Lung (tissue), 13 donors: Measurements from ENCODE around the gene DENR. TPM values are rescaled to one million over a fixed set of nuclear protein-coding genes. Genes with fewer than 3 reads are reported as not detected.

Experiments used
- ATAC-seq: fragments of 200-7000 bp; cut with Tn5 transposase; one replicate; pipeline ENCODE4 v1.9.1; 2020; ENCODE audit warnings: moderate number of reproducible peaks; ENCODE audit not compliant: insufficient read depth, low FRiP score
- DNase-seq, 3 donors: peaks; one replicate each; pipeline ENCODE4 v3.0.0-alpha.2; 2013 to 2017
- H3K27ac ChIP-seq, 2 donors: one replicate each; pipeline ENCODE4 v1.5.1; 2013; ENCODE audit warnings: mild to moderate bottlenecking in 2 of 2, moderate library complexity in 2 of 2, control low read depth in 1 of 2, inconsistent platforms in 1 of 2, low read depth in 1 of 2, low read length in 1 of 2
- H3K27me3 ChIP-seq, 3 donors: one replicate each; pipeline ENCODE4 v1.5.1; 2013; ENCODE audit warnings: low read length in 2 of 3; ENCODE audit not compliant: control insufficient read depth in 3 of 3, insufficient read depth in 3 of 3
- H3K36me3 ChIP-seq, 4 donors: one replicate each; pipeline ENCODE4 v1.5.1; 2013; ENCODE audit warnings: low read length in 4 of 4, mild to moderate bottlenecking in 1 of 4, moderate library complexity in 1 of 4; ENCODE audit not compliant: control insufficient read depth in 4 of 4, insufficient read depth in 4 of 4
- H3K4me1 ChIP-seq, 5 donors: one replicate each; pipeline ENCODE4 v1.5.1; 2013; ENCODE audit warnings: low read length in 5 of 5, mild to moderate bottlenecking in 2 of 5, moderate library complexity in 1 of 5; ENCODE audit not compliant: control insufficient read depth in 5 of 5, insufficient read depth in 5 of 5
- H3K4me3 ChIP-seq: one replicate; pipeline ENCODE4 v1.5.1; 2013; ENCODE audit warnings: mild to moderate bottlenecking, control low read depth, moderate library complexity
- H3K9ac ChIP-seq, 2 donors: one replicate each; pipeline ENCODE4 v1.5.1; 2013; ENCODE audit warnings: low read length in 2 of 2, control low read depth in 1 of 2; ENCODE audit not compliant: insufficient read depth in 1 of 2
- H3K9me3 ChIP-seq, 4 donors: one replicate each; pipeline ENCODE4 v1.5.1; 2013; ENCODE audit warnings: low read length in 3 of 4, mild to moderate bottlenecking in 1 of 4, moderate library complexity in 1 of 4; ENCODE audit not compliant: control insufficient read depth in 4 of 4, insufficient read depth in 3 of 4
- WGBS, 2 donors: extraction: QIAGEN DNeasy Blood & Tissue Kit; methylation state at CpG; one replicate each; pipeline ENCODE4 v1.1.7; 2013; 5-methylcytosine and 5-hydroxymethylcytosine counted together
- polyA plus RNA-seq, 2 donors: library from polyadenylated mRNA; stranded (reverse); fragments of 200-250 nt; gene quantifications; one replicate each; pipeline ENCODE4 v1.2.1, GENCODE V29; 2013
- small RNA-seq: library from RNA; depleted of rRNA; stranded (forward); fragments of <200 nt; gene quantifications from one replicate; pipeline ENCODE3, GENCODE V24; 2014; ENCODE audit warnings: low replicate concordance
- total RNA-seq, 2 donors: library from RNA; depleted of rRNA in 1 of 2; stranded (reverse); fragments of >200 nt in 1 of 2; gene quantifications; one replicate each; pipeline ENCODE4 v1.2.1, GENCODE V29; 2014 to 2021
- TF ChIP-seq, protein P1 (sequence below): IDR thresholded peaks from 2 replicates; pipeline ENCODE4 v1.5.1; 2012; ENCODE audit warnings: mild to moderate bottlenecking; ENCODE audit errors: control extremely low read depth, extremely low read depth
- donor health status: control.
- donor health status: control.
- donor health status: Bipolar disorder and iron deficiency.
- donor health status: healthy.
- donor health status: DM: yes; HTN: yes; CAD: no.

DENR gene
- total and polyA plus RNA-seq, 4 donors = 19.5 to 40.2 (median 25.6) TPM

DNA sequence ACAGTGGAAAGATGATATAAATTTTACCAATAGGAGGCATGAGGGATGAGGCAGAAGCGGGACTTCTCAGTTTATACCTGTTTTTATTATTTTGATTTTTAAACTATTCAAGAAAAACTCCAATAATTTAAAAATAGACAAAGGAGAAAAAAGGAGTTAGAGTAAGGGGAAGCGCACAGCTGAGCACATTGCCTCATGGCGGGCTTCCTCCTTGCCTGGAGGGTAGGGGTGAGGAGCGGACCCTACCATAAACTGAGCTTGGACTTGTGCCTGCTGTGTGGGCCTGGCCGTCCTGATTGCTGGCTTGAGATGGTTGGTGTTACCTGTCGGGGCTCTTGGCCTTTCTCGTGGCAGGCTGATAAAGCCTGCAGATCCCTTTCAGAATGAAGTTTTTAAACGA is 67.5 kb downstream of the DENR start:
- H3K27ac ChIP-seq = no peak overlapping the region
- no peaks in the 10 kb centered on the region for H3K27me3 ChIP-seq
- no peak overlapping the region for H3K4me3 ChIP-seq
- no peak overlapping the region for H3K9ac ChIP-seq
- TF ChIP-seq, protein P1, sequence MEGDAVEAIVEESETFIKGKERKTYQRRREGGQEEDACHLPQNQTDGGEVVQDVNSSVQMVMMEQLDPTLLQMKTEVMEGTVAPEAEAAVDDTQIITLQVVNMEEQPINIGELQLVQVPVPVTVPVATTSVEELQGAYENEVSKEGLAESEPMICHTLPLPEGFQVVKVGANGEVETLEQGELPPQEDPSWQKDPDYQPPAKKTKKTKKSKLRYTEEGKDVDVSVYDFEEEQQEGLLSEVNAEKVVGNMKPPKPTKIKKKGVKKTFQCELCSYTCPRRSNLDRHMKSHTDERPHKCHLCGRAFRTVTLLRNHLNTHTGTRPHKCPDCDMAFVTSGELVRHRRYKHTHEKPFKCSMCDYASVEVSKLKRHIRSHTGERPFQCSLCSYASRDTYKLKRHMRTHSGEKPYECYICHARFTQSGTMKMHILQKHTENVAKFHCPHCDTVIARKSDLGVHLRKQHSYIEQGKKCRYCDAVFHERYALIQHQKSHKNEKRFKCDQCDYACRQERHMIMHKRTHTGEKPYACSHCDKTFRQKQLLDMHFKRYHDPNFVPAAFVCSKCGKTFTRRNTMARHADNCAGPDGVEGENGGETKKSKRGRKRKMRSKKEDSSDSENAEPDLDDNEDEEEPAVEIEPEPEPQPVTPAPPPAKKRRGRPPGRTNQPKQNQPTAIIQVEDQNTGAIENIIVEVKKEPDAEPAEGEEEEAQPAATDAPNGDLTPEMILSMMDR = no peak
- H3K4me1 ChIP-seq = no peaks in the 10 kb centered on the region
- ATAC-seq = no peak
- H3K36me3 ChIP-seq = no peaks in the 10 kb centered on the region
- 59 to 83% methylated on average over 8 of the region's 8 CpGs for WGBS, 2 donors
- no peaks in the 10 kb centered on the region for H3K9me3 ChIP-seq
- no peak for DNase-seq

Small RNA genes within 50 kb of the gene (small RNA-seq; reads per million reads assigned to genes)
- gene AC026333.2 (not detected), gene RF00019 (not detected)

Other genes starting within 250 kb of the DENR start
- gene RSRC2, start 225.9 kb upstream of the DENR start, total RNA-seq = 100 to 1,000 TPM in 1 of 2 donors, 10 to 100 TPM in 1; 50.2 to 115 TPM
- gene RSRC2, start 225.9 kb upstream of the DENR start, polyA plus RNA-seq = 10 to 100 TPM; 43.3 to 45.7 TPM
- 10 to 100 TPM; 11.4 to 34.0 TPM for gene KNTC1, start 225.6 kb upstream of the DENR start, total RNA-seq
- gene KNTC1, start 225.6 kb upstream of the DENR start, polyA plus RNA-seq = 10 to 100 TPM in 1 of 2 donors, 1 to 10 TPM in 1; 4.0 to 10.4 TPM
- gene HCAR2, start 49.5 kb upstream of the DENR start, total RNA-seq = 1 to 10 TPM; 5.9 to 7.1 TPM
- gene HCAR2, start 49.5 kb upstream of the DENR start, polyA plus RNA-seq = 10 to 100 TPM in 1 of 2 donors, 1 to 10 TPM in 1; 1.4 to 31.4 TPM
- 10 to 100 TPM in 1 of 2 donors, 1 to 10 TPM in 1; 2.5 to 10.4 TPM for gene HCAR3, start 36.0 kb upstream of the DENR start, total RNA-seq
- 10 to 100 TPM in 1 of 2 donors, under 1 TPM in 1; 0.47 to 52.6 TPM for gene HCAR3, start 36.0 kb upstream of the DENR start, polyA plus RNA-seq
- 1 to 10 TPM in 1 of 2 donors, under 1 TPM in 1; 0.31 to 2.2 TPM for gene HCAR1, start 22.0 kb upstream of the DENR start, total RNA-seq
- under 1 TPM; 0.29 to 0.37 TPM for gene HCAR1, start 22.0 kb upstream of the DENR start, polyA plus RNA-seq
- under 1 TPM; 0.37 to 0.97 TPM for gene CCDC62, start 21.7 kb downstream of the DENR start, total RNA-seq
- gene CCDC62, start 21.7 kb downstream of the DENR start, polyA plus RNA-seq = under 1 TPM; 0.08 to 0.14 TPM
- 10 to 100 TPM; 33.8 to 56.3 TPM for gene HIP1R, start 82.6 kb downstream of the DENR start, total RNA-seq
- gene HIP1R, start 82.6 kb downstream of the DENR start, polyA plus RNA-seq = 10 to 100 TPM; 34.5 to 36.3 TPM
- gene VPS37B, start 143.3 kb downstream of the DENR start, total RNA-seq = 10 to 100 TPM; 43.1 to 44.1 TPM
- 10 to 100 TPM; 31.0 to 41.5 TPM for gene VPS37B, start 143.3 kb downstream of the DENR start, polyA plus RNA-seq
- 1 to 10 TPM; 6.7 to 7.5 TPM for gene ABCB9, start 213.6 kb downstream of the DENR start, total RNA-seq
- gene ABCB9, start 213.6 kb downstream of the DENR start, polyA plus RNA-seq = 1 to 10 TPM; 2.7 to 2.9 TPM
- 10 to 100 TPM; 11.4 to 30.1 TPM for gene OGFOD2, start 222.4 kb downstream of the DENR start, total RNA-seq
- 10 to 100 TPM; 17.3 to 19.7 TPM for gene OGFOD2, start 222.4 kb downstream of the DENR start, polyA plus RNA-seq
- 100 to 1,000 TPM in 1 of 2 donors, 10 to 100 TPM in 1; 83.6 to 186 TPM for gene ARL6IP4, start 227.9 kb downstream of the DENR start, total RNA-seq
- 100 to 1,000 TPM; 197 to 354 TPM for gene ARL6IP4, start 227.9 kb downstream of the DENR start, polyA plus RNA-seq